GM12878 (cell line): ENCODE measurements around the gene CBX8. TPM values are rescaled to one million over a fixed set of nuclear protein-coding genes. Genes with fewer than 3 reads are reported as not detected.
A peak's percentile ranks its signal among the peaks of the same experiment; 100 is the strongest.

Experiments
- E2F4 ChIP-seq: IDR thresholded peaks from 2 replicates; pipeline ENCODE4 v1.6.1; 2012; ENCODE audit warnings: low read depth, low read length, improper control_type of control experiment
- MTA3 ChIP-seq: IDR thresholded peaks from 2 replicates; pipeline ENCODE4 v1.6.1; 2012; ENCODE audit warnings: low read length, inconsistent platforms, borderline replicate concordance
- PAX8 ChIP-seq: fragments of 450-650 bp; IDR thresholded peaks from 2 replicates; pipeline ENCODE4 v1.6.1; 2017; ENCODE audit warnings: mild to moderate bottlenecking, moderate library complexity
- RELB ChIP-seq: fragments of 450-650 bp; IDR thresholded peaks from 2 replicates; pipeline ENCODE4 v1.6.1; 2017; ENCODE audit warnings: low read depth, mild to moderate bottlenecking, moderate library complexity
- RUNX3 ChIP-seq: IDR thresholded peaks from 2 replicates; pipeline ENCODE4 v1.6.1; 2012; ENCODE audit warnings: low read length, inconsistent platforms
- SRF ChIP-seq, 2 experiments: IDR thresholded peaks; 2 replicates each; pipeline ENCODE4 v1.6.1; 2011; ENCODE audit warnings: low read depth in 2 of 2, low read length in 2 of 2, mild to moderate bottlenecking in 1 of 2, moderate library complexity in 1 of 2
- TCF12 ChIP-seq: IDR thresholded peaks from 2 replicates; pipeline ENCODE4 v1.6.1; 2011; ENCODE audit warnings: low read depth, mild to moderate bottlenecking, low read length
- polyA plus RNA-seq, 11 experiments: library from polyadenylated mRNA; depleted of rRNA in 4 of 11; unstranded in 6 of 11; stranded (reverse) in 5 of 11; fragments of >200 nt; fragmentation: Nextera tagmentation in 4 of 11; fragmentation: Illumina TruSeq in 1 of 11; extraction: Ambion mirVana in 4 of 11; extraction: Trizol in 1 of 11; gene quantifications; 1 replicate in 1 of 11; 2 replicates in 10 of 11; pipeline versions ENCODE4 v1.2.1 to v1.2.3, GENCODE V29; 2011 to 2016; ENCODE audit warnings: inconsistent platforms in 2 of 11, missing spikeins in 2 of 11, low read depth in 1 of 11
- total RNA-seq, 4 experiments: library from RNA; depleted of rRNA in 3 of 4; stranded (reverse); fragments of >200 nt in 3 of 4; fragmentation: Illumina TruSeq in 1 of 4; extraction: Trizol in 1 of 4; gene quantifications; 2 replicates each; pipeline versions ENCODE4 v1.2.1 to v1.2.3, GENCODE V29; 2013 to 2021
- TF ChIP-seq, protein P1 (sequence below), 3 experiments: IDR thresholded peaks in 2 of 3; conservative IDR thresholded peaks in 1 of 3; 2 replicates each; pipeline ENCODE4 v1.5.1; 2011; ENCODE audit warnings: low read depth in 3 of 3, low read length in 3 of 3, mild to moderate bottlenecking in 3 of 3, control low read depth in 2 of 3, moderate library complexity in 2 of 3, inconsistent platforms in 1 of 3, mixed read lengths in 1 of 3; ENCODE audit not compliant: control insufficient read depth in 2 of 3, insufficient read depth in 1 of 3; ENCODE audit errors: extremely low read depth in 1 of 3

The CBX8 gene
- total and polyA plus RNA-seq, 10 of the 15 experiments (the other 5 are each of a cell fraction or from before 2014, with no cell fraction given), result 0.03 to 6.7 (median 1.9) TPM

- TF ChIP-seq, protein P1, sequence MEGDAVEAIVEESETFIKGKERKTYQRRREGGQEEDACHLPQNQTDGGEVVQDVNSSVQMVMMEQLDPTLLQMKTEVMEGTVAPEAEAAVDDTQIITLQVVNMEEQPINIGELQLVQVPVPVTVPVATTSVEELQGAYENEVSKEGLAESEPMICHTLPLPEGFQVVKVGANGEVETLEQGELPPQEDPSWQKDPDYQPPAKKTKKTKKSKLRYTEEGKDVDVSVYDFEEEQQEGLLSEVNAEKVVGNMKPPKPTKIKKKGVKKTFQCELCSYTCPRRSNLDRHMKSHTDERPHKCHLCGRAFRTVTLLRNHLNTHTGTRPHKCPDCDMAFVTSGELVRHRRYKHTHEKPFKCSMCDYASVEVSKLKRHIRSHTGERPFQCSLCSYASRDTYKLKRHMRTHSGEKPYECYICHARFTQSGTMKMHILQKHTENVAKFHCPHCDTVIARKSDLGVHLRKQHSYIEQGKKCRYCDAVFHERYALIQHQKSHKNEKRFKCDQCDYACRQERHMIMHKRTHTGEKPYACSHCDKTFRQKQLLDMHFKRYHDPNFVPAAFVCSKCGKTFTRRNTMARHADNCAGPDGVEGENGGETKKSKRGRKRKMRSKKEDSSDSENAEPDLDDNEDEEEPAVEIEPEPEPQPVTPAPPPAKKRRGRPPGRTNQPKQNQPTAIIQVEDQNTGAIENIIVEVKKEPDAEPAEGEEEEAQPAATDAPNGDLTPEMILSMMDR (IDR thresholded peaks at IDR 0.05 in 2 of 3, conservative IDR thresholded peaks at IDR 0.05 in 1 of 3; ENCODE audit: control insufficient read depth in 2 of 3, extremely low read depth in 1 of 3, insufficient read depth in 1 of 3, low read depth in 3 of 3, low read length in 3 of 3), result peak in 1 of 3 experiments; percentile 11; a peak in 1 of 6 replicates
- TF ChIP-seq PAX8 (no peak), RELB (no peak), SRF (IDR thresholded peaks at IDR 0.05; ENCODE audit: low read depth in 2 of 2, low read length in 2 of 2) (no peak), E2F4 (0 out of 2 replicates have a peak, but pooled peaks have one; percentile 35), MTA3 (no peak), RUNX3 (0 out of 2 replicates have a peak, but pooled peaks have one; percentile 5), TCF12 (0 out of 2 replicates have a peak, but pooled peaks have one; percentile 15)
Observed at GRCh38 chr17:79796763-79797491, at the start of gene CBX8 (continued).
